Upper lobe of left lung (tissue), 6 donors: ENCODE measurements around the gene FCAMR. TPM values are rescaled to one million over a fixed set of nuclear protein-coding genes. Genes with fewer than 3 reads are reported as not detected.

ENCODE experiments used
- ATAC-seq, 2 donors: fragments of 200-7000 bp; cut with Tn5 transposase; one replicate each; pipeline ENCODE4 v1.9.1; 2022; ENCODE audit warnings: mild to moderate bottlenecking in 2 of 2, moderate library complexity in 2 of 2; ENCODE audit not compliant: low FRiP score in 2 of 2
- DNase-seq, 2 donors: peaks; one replicate each; pipeline ENCODE4 v3.0.0-alpha.2; 2019 to 2020
- H3K27ac ChIP-seq, 4 donors: fragments of 200-600 bp; sonication (generic); one replicate each; pipeline ENCODE4 v1.5.1; 2016 to 2019
- H3K27me3 ChIP-seq, 4 donors: fragments of 200-600 bp; sonication (generic); one replicate each; pipeline ENCODE4 v1.5.1; 2017 to 2019
- H3K36me3 ChIP-seq, 4 donors: fragments of 200-600 bp; sonication (generic); one replicate each; pipeline ENCODE4 v1.5.1; 2016 to 2019
- H3K4me1 ChIP-seq, 4 donors: fragments of 200-600 bp; sonication (generic); one replicate each; pipeline ENCODE4 v1.5.1; 2018 to 2019
- H3K4me3 ChIP-seq, 4 donors: fragments of 200-600 bp; sonication (generic); one replicate each; pipeline ENCODE4 v1.5.1; 2017 to 2019; ENCODE audit warnings: mild to moderate bottlenecking in 2 of 4, moderate library complexity in 1 of 4
- H3K9me3 ChIP-seq, 4 donors: fragments of 200-600 bp; sonication (generic); one replicate each; pipeline ENCODE4 v1.5.1; 2018 to 2019
- CTCF ChIP-seq, 6 experiments: fragments of 450-650 bp in 4 of 6; fragments of 200-600 bp in 2 of 6; sonication (generic) in 2 of 6; IDR thresholded peaks; one replicate each; pipeline ENCODE4 v1.5.1; 2016 to 2019; ENCODE audit warnings: antibody characterized with exemption in 6 of 6
- EP300 ChIP-seq, 4 donors: sonication (generic); formaldehyde crosslinking; IDR thresholded peaks; one replicate each; pipeline ENCODE4 v1.5.1; 2017; ENCODE audit warnings: antibody characterized with exemption in 4 of 4, control low read depth in 2 of 4
- POLR2A ChIP-seq, 4 donors: fragments of 450-650 bp; IDR thresholded peaks; one replicate each; pipeline ENCODE4 v1.5.1; 2016 to 2017; ENCODE audit warnings: antibody characterized with exemption in 4 of 4, mild to moderate bottlenecking in 2 of 4
- POLR2AphosphoS5 ChIP-seq, 2 donors: sonication (generic); formaldehyde crosslinking; IDR thresholded peaks; one replicate each; pipeline ENCODE4 v1.5.1; 2017; ENCODE audit warnings: antibody characterized with exemption in 2 of 2
- WGBS, 2 donors: methylation state at CpG; one replicate each; pipeline ENCODE4 v1.1.5; 2017 to 2018; 5-methylcytosine and 5-hydroxymethylcytosine counted together
- total RNA-seq, 6 donors: library from RNA; depleted of rRNA in 4 of 6; stranded (reverse); fragments of >200 nt in 4 of 6; gene quantifications; one replicate each; pipeline versions ENCODE4 v1.1.0 to v1.2.1, GENCODE V29; 2016 to 2021
- donor health status: DM: no; HTN: no; CAD: no; lungs with moderate emphysema.
- donor health status: DM: no; HTN: yes; CAD: no; lungs with severe emphysema.

The FCAMR gene
- total RNA-seq, 6 donors from 2014 or later: 7.3 TPM; not detected in 5

GRCh38 chr1:206909161-206909882 is 60.9 kb downstream of the FCAMR start:
- H3K4me1 ChIP-seq: peaks cover 19 to 22% (median 19%) of the 10 kb centered on the region in 4 donors
- no peaks in the 10 kb centered on the region for H3K36me3 ChIP-seq
- H3K27ac ChIP-seq: peak overlapping the region; percentile 72 to 86 (median 82)
- peak; percentile 76 to 81 for ATAC-seq
- TF ChIP-seq POLR2AphosphoS5 (IDR thresholded peaks at IDR 0.05): peak; percentile 80 to 82
- TF ChIP-seq POLR2A (IDR thresholded peaks at IDR 0.05): peak in 1 of 4 donors; percentile 37
- TF ChIP-seq CTCF (IDR thresholded peaks at IDR 0.05): peak in 1 of 6 experiments; percentile 16
- peak in 3 of 4 donors; percentile 75 to 98 (median 88) for TF ChIP-seq EP300 (IDR thresholded peaks at IDR 0.05)
- DNase-seq: peak; percentile 91 to 96
- peak overlapping the region; percentile 38 to 54 (median 50) for H3K4me3 ChIP-seq
- no peaks in the 10 kb centered on the region for H3K9me3 ChIP-seq
- H3K27me3 ChIP-seq: peaks cover 0 to 8% (median 0%) of the 10 kb centered on the region in 4 donors
- 7% methylated on average over 31 of the region's 69 CpGs; no CpG with 5 or more reads in 1 of the 2 donors for whole genome bisulfite sequencing, 2 donors

- Histone ChIP-seq H3K4me3 (no peak overlapping the region), H3K4me1 (peaks cover 19 to 22% (median 19%) of the 10 kb centered on the region in 4 donors), H3K27me3 (peaks cover 0 to 8% (median 0%) of the 10 kb centered on the region in 4 donors), H3K36me3 (no peaks in the 10 kb centered on the region), H3K9me3 (no peaks in the 10 kb centered on the region), H3K27ac (no peak overlapping the region)
- TF ChIP-seq POLR2A (IDR thresholded peaks at IDR 0.05): no peak
- no peak for TF ChIP-seq EP300 (IDR thresholded peaks at IDR 0.05)
- no peak for TF ChIP-seq CTCF (IDR thresholded peaks at IDR 0.05)
- no peak for TF ChIP-seq POLR2AphosphoS5 (IDR thresholded peaks at IDR 0.05)
- 93 to 95% methylated on average over 10 of the region's 10 CpGs for WGBS, 2 donors
- ATAC-seq (no peak), DNase-seq (no peak)
Measured at GRCh38 chr1:206908038-206908437, 62.2 kb downstream of the FCAMR start.

Other genes with a start within 250 kb of the FCAMR start
- gene IL19, start 199.7 kb downstream of the FCAMR start, total RNA-seq: not detected
- gene IL10, start 198.0 kb downstream of the FCAMR start, total RNA-seq: 1 to 10 TPM in 4 of 6 donors, under 1 TPM in 2; 0.55 to 5.2 (median 3.3) TPM
- not detected for gene IL20, start 104.8 kb downstream of the FCAMR start, total RNA-seq
- under 1 TPM in 1 of 6 donors, not detected in 5; 0.24 TPM for gene IL24, start 73.0 kb downstream of the FCAMR start, total RNA-seq
- gene FCMR, start 48.5 kb downstream of the FCAMR start, total RNA-seq: 10 to 100 TPM in 1 of 6 donors, 1 to 10 TPM in 5; 4.3 to 13.6 (median 7.2) TPM
- 1,000 to 10,000 TPM in 1 of 6 donors, 100 to 1,000 TPM in 5; 396 to 1,034 (median 618) TPM for gene PIGR, start 24.0 kb downstream of the FCAMR start, total RNA-seq
- gene C1orf116, start 62.3 kb upstream of the FCAMR start, total RNA-seq: 100 to 1,000 TPM in 5 of 6 donors, 10 to 100 TPM in 1; 92.5 to 222 (median 193) TPM
- gene YOD1, start 80.7 kb upstream of the FCAMR start, total RNA-seq: 10 to 100 TPM in 3 of 6 donors, 1 to 10 TPM in 3; 6.0 to 24.4 (median 9.4) TPM
- 10 to 100 TPM; 25.3 to 95.5 (median 58.0) TPM for gene PFKFB2, start 82.8 kb upstream of the FCAMR start, total RNA-seq
- 10 to 100 TPM in 2 of 6 donors, 1 to 10 TPM in 4; 1.1 to 40.9 (median 9.2) TPM for gene C4BPB, start 118.4 kb upstream of the FCAMR start, total RNA-seq
- 100 to 1,000 TPM in 3 of 6 donors, 10 to 100 TPM in 3; 39.0 to 618 (median 118) TPM for gene C4BPA, start 133.8 kb upstream of the FCAMR start, total RNA-seq